GM23338 (cell line): Measurements from ENCODE around the gene PPP2R5E.

ENCODE experiments used
- CREB1 ChIP-seq: fragments of 250-450 bp; sonication (Bioruptor Pico); IDR thresholded peaks from 2 replicates; pipeline ENCODE4 v1.5.0; 2020; ENCODE audit warnings: low read depth, mild to moderate bottlenecking, moderate library complexity
- EZH2 ChIP-seq: fragments of 200-600 bp; sonication (generic); IDR thresholded peaks from one replicate; pipeline ENCODE4 v1.8.0; 2017; ENCODE audit warnings: antibody characterized with exemption, mild to moderate bottlenecking, low read depth; ENCODE audit not compliant: unreplicated experiment
- EZH2phosphoT487 ChIP-seq: fragments of 200-600 bp; sonication (generic); IDR thresholded peaks from one replicate; pipeline ENCODE4 v1.8.1; 2018; ENCODE audit warnings: antibody characterized with exemption; ENCODE audit not compliant: unreplicated experiment
- POLR2AphosphoS5 ChIP-seq: IDR thresholded peaks from 2 replicates; pipeline ENCODE4 v1.6.1; 2016; ENCODE audit warnings: antibody characterized with exemption, low read depth
- ZNF114 ChIP-seq: fragments of 250-450 bp; sonication (Bioruptor Pico); IDR thresholded peaks from 2 replicates; pipeline ENCODE4 v1.5.0; 2020; ENCODE audit warnings: mild to moderate bottlenecking, moderate library complexity
- TF ChIP-seq, protein P1 (sequence below), 2 experiments: fragments of 200-600 bp in 1 of 2; sonication (generic) in 1 of 2; conservative IDR thresholded peaks; 2 replicates each; pipeline versions ENCODE4 v1.5.1 to v1.6.1; 2016 to 2017; ENCODE audit warnings: antibody characterized with exemption in 2 of 2, low read depth in 2 of 2, mild to moderate bottlenecking in 2 of 2, moderate library complexity in 1 of 2
- TF ChIP-seq, protein P2 (sequence below): IDR thresholded peaks from one replicate; pipeline ENCODE4 v1.6.1; 2018; ENCODE audit warnings: antibody characterized with exemption; ENCODE audit not compliant: unreplicated experiment
- TF ChIP-seq, protein P3 (sequence below): IDR thresholded peaks from 2 replicates; pipeline ENCODE4 v1.6.1; 2016; ENCODE audit warnings: antibody characterized with exemption

DNA sequence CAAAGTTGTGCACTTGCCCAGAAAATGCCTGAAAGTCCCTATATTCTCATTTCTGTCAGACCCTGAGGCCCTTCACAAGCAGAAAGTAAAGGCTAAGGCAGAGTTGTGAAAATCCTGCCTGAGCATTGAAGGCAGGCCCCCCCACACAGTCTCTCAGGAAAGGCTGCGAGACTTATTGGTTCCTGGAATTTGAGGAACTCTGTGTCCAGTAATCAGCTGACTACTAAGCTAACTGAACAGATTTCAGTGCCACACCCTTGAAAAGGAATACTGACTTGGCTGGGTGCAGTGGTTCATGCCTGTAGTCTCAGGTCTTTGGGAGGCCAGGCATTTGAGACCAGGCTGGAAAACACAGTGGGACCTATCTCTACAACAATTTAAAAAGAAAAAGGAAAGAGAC lies 21.1 kb upstream of the PPP2R5E start:
- TF ChIP-seq EZH2 = no peak
- TF ChIP-seq, protein P1, sequence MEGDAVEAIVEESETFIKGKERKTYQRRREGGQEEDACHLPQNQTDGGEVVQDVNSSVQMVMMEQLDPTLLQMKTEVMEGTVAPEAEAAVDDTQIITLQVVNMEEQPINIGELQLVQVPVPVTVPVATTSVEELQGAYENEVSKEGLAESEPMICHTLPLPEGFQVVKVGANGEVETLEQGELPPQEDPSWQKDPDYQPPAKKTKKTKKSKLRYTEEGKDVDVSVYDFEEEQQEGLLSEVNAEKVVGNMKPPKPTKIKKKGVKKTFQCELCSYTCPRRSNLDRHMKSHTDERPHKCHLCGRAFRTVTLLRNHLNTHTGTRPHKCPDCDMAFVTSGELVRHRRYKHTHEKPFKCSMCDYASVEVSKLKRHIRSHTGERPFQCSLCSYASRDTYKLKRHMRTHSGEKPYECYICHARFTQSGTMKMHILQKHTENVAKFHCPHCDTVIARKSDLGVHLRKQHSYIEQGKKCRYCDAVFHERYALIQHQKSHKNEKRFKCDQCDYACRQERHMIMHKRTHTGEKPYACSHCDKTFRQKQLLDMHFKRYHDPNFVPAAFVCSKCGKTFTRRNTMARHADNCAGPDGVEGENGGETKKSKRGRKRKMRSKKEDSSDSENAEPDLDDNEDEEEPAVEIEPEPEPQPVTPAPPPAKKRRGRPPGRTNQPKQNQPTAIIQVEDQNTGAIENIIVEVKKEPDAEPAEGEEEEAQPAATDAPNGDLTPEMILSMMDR (conservative IDR thresholded peaks at IDR 0.05; ENCODE audit: low read depth in 2 of 2) = no peak
- TF ChIP-seq, protein P2, sequence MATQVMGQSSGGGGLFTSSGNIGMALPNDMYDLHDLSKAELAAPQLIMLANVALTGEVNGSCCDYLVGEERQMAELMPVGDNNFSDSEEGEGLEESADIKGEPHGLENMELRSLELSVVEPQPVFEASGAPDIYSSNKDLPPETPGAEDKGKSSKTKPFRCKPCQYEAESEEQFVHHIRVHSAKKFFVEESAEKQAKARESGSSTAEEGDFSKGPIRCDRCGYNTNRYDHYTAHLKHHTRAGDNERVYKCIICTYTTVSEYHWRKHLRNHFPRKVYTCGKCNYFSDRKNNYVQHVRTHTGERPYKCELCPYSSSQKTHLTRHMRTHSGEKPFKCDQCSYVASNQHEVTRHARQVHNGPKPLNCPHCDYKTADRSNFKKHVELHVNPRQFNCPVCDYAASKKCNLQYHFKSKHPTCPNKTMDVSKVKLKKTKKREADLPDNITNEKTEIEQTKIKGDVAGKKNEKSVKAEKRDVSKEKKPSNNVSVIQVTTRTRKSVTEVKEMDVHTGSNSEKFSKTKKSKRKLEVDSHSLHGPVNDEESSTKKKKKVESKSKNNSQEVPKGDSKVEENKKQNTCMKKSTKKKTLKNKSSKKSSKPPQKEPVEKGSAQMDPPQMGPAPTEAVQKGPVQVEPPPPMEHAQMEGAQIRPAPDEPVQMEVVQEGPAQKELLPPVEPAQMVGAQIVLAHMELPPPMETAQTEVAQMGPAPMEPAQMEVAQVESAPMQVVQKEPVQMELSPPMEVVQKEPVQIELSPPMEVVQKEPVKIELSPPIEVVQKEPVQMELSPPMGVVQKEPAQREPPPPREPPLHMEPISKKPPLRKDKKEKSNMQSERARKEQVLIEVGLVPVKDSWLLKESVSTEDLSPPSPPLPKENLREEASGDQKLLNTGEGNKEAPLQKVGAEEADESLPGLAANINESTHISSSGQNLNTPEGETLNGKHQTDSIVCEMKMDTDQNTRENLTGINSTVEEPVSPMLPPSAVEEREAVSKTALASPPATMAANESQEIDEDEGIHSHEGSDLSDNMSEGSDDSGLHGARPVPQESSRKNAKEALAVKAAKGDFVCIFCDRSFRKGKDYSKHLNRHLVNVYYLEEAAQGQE = no peak
- TF ChIP-seq EZH2phosphoT487 = no peak
- TF ChIP-seq ZNF114 (CRISPR knock-in tag) = no peak
- TF ChIP-seq CREB1 (CRISPR knock-in tag) = no peak
- TF ChIP-seq, protein P3, sequence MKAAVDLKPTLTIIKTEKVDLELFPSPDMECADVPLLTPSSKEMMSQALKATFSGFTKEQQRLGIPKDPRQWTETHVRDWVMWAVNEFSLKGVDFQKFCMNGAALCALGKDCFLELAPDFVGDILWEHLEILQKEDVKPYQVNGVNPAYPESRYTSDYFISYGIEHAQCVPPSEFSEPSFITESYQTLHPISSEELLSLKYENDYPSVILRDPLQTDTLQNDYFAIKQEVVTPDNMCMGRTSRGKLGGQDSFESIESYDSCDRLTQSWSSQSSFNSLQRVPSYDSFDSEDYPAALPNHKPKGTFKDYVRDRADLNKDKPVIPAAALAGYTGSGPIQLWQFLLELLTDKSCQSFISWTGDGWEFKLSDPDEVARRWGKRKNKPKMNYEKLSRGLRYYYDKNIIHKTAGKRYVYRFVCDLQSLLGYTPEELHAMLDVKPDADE = no peak
- no peak for TF ChIP-seq POLR2AphosphoS5
